HG03280 (cell line): Measurements from ENCODE around the gene TRMU.
"Not testable (repeated sequence)": the region's sequence is repeated elsewhere in the genome, so short reads cannot be mapped to it uniquely, and the experiment has no call there.

Experiments
- ATAC-seq: cut with Tn5 transposase; IDR thresholded peaks from one replicate; pipeline ENCODE4 v1.9.1; 2021; ENCODE audit warnings: mild to moderate bottlenecking, moderate library complexity; ENCODE audit not compliant: unreplicated experiment

Gene TRMU

DNA sequence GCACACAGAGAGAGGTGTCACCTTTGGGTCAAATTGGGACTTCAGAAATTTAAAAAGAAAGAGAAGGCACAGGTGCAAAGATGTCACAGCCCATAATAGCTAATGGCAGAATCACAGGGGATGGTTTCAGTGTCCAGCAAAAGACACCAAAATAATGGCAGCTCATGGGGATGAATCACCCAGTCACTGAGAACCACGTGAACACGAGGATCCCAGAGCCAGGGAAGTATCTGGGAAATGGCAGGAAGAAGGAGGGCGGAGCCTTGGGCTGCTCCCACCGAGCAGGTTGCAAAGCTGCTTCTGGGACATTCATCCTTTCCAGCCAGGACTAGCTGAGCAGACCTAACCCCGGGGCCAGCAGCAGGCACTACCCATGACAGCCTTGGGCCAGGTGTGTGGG lies 45.6 kb downstream of the TRMU start:
- no peak for ATAC-seq

- no peak for ATAC-seq
Observed at GRCh38 chr22:46381731-46382130, 46.2 kb downstream of the TRMU start.

DNA sequence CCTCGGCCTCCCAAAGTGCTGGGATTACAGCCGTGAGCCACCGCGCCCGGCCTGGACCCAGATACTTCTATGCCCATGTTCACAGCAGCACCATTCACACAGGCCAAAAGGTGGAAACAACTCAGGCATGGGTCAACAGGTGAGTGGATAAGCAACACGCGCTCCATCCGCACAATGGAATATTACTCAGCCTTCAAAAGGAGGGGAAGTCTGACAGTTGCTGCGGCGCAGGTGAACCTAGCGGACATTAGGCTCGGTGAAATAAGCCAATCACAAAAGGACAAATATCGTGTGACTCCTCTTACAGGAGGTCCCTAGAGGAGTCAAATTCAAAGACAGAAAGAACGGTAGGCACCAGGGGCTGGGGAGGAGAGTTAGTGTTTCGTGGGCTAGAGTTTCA lies 47.0 kb downstream of the TRMU start:
- no peak for ATAC-seq

GRCh38 chr22:46386312-46386711 lies 50.8 kb downstream of the TRMU start:
- no peak for ATAC-seq

DNA sequence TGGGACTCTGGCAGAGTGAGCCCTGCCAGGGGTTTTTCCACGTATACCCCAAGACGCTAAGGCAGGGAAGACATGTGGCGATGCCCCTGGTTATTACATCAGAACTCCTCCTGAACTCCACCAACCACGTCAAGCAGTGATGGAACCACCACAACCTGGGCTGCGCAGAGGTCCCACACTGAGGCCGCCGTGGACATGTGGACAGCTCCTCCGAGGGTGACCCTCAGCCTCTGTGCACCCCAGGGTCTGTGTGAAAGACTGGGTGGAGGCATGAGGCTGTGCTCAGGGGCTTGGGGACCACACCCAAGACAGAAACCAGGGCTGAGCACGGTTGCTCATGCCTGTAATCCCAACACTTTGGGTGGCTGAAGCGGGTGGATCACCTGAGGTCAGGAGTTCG lies 52.2 kb downstream of the TRMU start:
- ATAC-seq: no peak

DNA sequence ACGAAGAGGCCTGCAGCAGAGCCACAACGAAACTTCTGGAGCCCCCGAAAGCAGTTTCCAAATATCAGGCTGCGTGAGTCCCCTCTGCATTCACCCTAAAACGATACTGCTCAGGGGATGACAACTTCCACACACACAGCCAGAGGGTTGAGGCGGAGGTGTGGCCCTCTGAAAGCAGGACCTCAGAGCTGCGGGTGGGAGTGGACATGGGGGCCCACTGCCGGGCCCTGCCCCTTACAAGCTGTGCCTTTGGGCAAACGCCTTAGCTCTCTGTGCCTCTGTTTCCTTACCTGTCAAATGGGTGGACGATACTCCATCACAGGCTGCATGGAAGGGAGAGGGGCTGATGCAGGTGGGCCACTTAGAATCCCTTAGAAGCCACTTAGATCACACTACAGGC lies 53.1 kb downstream of the TRMU start:
- no peak for ATAC-seq

GRCh38 chr22:46389081-46389480 lies 53.6 kb downstream of the TRMU start:
- ATAC-seq: no peak

GRCh38 chr22:46390105-46390651 lies 54.7 kb downstream of the TRMU start:
- no peak for ATAC-seq

GRCh38 chr22:46390652-46391301 lies 55.3 kb downstream of the TRMU start:
- ATAC-seq: no peak

DNA sequence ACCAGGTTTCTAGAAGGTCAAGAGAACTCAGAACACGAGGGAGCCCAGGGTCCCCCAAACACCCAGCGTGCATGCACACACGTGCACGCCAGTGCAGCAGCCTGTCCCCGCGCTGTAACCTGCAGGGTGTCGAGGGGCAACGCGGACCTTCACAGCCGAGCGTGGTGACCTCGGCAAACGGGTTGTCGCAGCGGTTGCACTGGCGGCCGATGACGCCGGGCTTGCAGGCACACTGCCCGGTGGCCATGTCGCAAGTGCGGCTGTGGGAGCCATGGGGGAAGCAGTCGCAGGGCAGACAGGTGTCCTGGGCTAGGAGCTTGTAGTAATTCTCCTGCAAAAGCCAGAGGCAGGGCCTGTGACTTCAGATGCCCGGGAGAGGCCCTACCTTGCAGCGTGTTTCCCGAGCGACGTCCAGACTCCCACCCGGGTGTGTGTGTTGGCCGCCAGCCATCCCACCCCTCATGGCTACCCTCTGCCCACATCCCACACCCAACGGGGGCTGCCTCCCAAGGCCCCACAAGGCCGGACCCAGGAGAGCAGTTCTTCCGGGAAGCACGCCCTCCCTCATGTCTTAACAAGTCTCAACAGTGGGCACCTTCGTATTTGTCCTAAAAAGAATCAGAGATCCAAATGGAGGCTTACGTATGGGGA lies 56.1 kb downstream of the TRMU start:
- ATAC-seq: no peak

- no peak for ATAC-seq
Observed at GRCh38 chr22:46392137-46392844, 56.8 kb downstream of the TRMU start.

DNA sequence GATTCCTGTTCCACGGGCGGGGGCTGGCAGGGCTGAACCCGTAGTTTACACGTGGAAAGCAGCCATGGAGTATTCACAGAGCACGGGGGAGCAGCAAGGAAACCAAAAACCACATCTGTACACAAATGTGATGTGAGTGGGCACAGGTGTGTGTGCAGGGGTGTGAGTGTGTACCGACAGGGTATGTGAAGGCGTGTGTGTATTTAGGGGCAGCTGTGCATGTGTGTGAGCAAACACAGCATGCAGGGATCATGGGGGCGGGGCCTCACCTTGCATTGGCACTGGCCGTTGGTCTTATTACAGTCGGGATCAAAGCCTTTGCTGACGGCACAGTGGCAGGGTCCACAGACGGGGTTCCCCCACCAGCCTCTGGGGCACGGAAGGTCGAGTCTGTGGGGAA lies 58.4 kb downstream of the TRMU start:
- no peak for ATAC-seq

GRCh38 chr22:46394622-46395021 lies 59.1 kb downstream of the TRMU start:
- no peak for ATAC-seq

- ATAC-seq: no peak
Observed at GRCh38 chr22:46395145-46395544, 59.6 kb downstream of the TRMU start.

DNA sequence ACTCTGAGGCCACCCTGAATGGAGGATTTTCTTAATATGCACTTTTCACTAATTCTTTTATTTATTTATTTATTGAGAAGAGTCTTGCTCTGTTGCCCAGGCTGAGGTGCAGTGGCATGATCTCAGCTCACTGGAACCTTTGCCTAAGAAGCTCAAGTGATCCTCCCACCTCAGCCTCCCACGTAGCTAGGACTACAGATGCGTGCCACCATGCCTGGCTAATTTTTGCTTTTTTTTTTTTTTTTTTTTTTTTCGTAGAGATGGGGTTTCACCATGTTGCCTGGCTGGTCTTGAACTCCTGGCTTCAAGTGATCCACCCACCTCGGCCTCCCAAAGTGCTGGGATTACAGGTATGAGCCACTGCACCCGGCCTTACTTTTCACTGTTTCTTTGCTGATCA lies 61.5 kb downstream of the TRMU start:
- not testable (repeated sequence) for ATAC-seq

DNA sequence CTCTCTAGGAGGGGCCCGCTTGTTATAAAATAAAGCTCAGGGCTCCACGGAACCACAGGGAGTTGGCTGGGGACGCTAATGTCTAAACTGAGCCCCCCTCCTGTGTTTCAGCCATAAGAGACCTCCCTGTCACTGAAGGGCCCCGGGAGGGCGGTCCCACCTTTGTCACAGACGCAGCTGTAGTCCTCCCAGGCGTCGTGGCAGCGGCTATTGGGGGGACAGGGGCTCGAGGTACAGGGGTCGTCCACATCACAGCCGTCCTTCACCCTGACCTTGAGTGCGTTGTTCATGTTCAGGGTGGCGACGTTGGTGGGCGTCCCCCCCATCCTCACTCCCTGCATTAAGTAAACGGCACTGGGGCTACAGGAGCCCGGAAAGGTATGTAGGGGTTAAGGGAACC lies 62.0 kb downstream of the TRMU start:
- ATAC-seq: no peak

DNA sequence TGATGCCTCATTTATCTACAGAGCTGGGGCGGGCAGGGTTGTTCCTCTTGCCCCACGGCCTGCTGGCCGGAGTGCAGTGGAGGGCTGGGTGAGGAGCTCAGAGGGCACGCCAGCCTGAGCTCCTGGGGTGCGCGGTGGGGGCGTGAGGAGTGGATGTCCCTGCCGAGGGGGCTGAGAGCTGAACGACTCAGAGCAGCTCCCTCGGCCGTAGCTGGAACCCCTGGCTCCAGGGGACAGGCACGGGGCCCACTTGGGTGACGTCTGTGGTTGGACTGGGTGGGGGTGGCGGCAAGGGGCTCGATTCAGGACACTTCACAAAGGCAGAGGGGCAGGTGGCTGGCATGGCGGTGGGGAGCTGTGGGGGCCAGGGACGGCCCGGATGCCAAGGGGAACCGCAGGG lies 62.4 kb downstream of the TRMU start:
- no peak for ATAC-seq

DNA sequence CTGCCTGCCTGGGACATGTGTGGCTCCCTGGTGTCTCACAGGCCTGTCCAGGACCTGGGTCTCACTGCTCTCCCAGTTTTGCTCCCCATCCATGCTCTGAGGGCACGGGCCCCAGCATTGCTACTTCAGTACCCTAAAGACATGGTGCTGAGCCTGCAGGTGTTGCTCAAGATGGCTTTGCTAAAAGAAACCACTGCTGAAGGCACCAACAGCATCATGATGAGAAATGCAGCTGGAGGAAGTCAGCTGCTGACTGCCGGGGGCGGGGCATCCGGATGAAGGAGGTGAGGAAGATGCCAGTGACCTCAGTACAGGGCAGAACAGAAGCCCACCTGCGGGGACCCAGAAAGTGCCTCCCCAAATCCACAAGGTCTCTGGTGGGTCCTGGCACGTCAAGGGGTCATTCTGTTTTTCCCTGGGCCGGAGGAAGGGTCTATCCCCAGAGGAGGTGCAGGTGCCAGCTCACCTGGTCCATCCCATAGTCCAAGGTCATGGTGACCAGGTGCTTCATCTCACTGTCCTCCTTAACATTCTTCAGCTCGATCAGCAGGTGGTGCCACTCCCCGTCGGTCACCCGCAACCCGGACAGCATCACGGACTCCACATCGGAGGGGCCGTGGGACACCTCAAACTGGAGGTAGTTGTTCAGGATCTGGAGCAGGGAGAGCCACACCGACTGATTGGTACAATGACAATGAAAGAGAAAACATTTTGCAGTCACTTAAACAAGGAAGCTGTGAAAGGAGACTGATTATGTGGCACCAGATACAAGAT lies 63.9 kb downstream of the TRMU start:
- no peak for ATAC-seq

DNA sequence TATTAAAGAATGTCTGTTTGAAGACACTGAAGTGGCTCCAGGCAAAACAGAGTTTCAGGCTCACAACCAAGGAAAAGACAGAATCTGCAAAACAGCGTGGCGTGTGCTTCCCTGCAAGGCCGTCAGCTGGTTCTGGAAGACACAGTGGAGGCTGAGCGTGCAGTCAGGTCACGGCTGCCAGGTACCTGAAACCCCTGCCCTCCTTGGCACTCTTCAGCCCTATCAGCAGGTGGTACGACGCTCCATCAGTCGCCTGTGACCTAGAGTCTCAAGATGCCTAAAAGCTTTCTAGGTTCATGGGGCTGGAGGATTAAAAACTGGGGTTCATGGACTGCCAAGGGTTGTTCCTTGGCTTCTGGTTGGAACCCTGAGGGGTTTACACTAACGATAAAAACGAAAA lies 65.9 kb downstream of the TRMU start:
- ATAC-seq: no peak

DNA sequence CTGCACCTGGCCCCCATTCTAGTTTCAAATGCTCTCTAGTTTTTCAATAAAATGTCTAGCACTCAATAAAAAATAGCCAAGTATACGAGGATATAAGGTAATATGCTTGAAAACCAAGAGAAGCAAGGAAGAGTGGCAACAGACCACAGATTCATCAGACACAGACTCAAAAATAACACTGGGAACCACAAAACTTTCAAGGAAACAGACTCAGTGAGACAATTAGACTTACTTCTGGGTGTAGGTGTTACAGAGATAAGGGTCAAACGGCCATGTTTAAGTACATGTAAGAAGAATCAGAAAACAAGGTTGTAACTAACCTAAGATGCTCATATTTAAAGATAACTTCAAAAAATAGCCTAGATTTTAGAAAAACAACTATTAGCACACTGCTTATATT lies 67.0 kb downstream of the TRMU start:
- no peak for ATAC-seq

GRCh38 chr22:46403880-46404279 lies 68.4 kb downstream of the TRMU start:
- ATAC-seq: not testable (repeated sequence)
